Caco-2 (cell line): ENCODE data around the gene SCARB2. TPM values are rescaled to one million over a fixed set of nuclear protein-coding genes. Genes with fewer than 3 reads are reported as not detected.

Source experiments
- BruUV-seq: library from RNA; stranded (reverse); fragments of 400-500 nt; replicated peaks from 2 replicates; lab custom pipeline; 2021; lab: Mats Ljungman, UMichigan
- CTCF ChIA-PET: fragments of 300-600 bp; sonication (Branson Sonifier 250); formaldehyde crosslinking; loops from one replicate; lab custom pipeline; 2022; ENCODE audit warnings: antibody characterized with exemption; lab: Charles Lee
- POLR2A ChIA-PET: fragments of 300-600 bp; sonication (Branson Sonifier 250); formaldehyde crosslinking; loops from one replicate; lab custom pipeline; 2022; ENCODE audit warnings: antibody characterized with exemption; lab: Charles Lee
- DNase-seq, 2 experiments: peaks; one replicate each; pipeline versions ENCODE4 v3.0.0 to v3.0.0-alpha.2; 2020 to 2022
- H3K27me3 ChIP-seq: replicated peaks from 2 replicates; pipeline ENCODE4 v1.6.0; 2011; ENCODE audit warnings: low read length; ENCODE audit not compliant: control insufficient read depth, insufficient read depth
- H3K36me3 ChIP-seq: 2 replicates; pipeline ENCODE4 v1.5.1; 2011; ENCODE audit warnings: low read length; ENCODE audit not compliant: control insufficient read depth, insufficient read depth
- H3K4me1 ChIP-seq: fragments of 250-450 bp; sonication (Bioruptor Pico); 2 replicates; pipeline ENCODE4 v1.5.1; 2020; ENCODE audit warnings: mild to moderate bottlenecking
- H3K4me3 ChIP-seq: 2 replicates; pipeline ENCODE4 v1.5.1; 2011; ENCODE audit warnings: low read depth, mild to moderate bottlenecking, control low read depth, low read length
- H3K9me3 ChIP-seq: fragments of 250-450 bp; sonication (Bioruptor Pico); 2 replicates; pipeline ENCODE4 v1.5.1; 2020; ENCODE audit warnings: mild to moderate bottlenecking, moderate library complexity
- H3K27ac Mint-ChIP-seq: one replicate; pipeline ENCODE4 v1.8.0; 2022; ENCODE audit warnings: mixed read lengths; ENCODE audit not compliant: unreplicated experiment
- H3K27me3 Mint-ChIP-seq: one replicate; pipeline ENCODE4 v1.8.0; 2022; ENCODE audit warnings: mixed read lengths; ENCODE audit not compliant: insufficient read depth, unreplicated experiment
- H3K36me3 Mint-ChIP-seq: one replicate; pipeline ENCODE4 v1.8.0; 2022; ENCODE audit warnings: mild to moderate bottlenecking, mixed read lengths; ENCODE audit not compliant: insufficient read depth, unreplicated experiment
- H3K4me1 Mint-ChIP-seq: one replicate; pipeline ENCODE4 v1.8.0; 2022; ENCODE audit warnings: low read depth, mixed read lengths; ENCODE audit not compliant: unreplicated experiment
- H3K4me3 Mint-ChIP-seq: one replicate; pipeline ENCODE4 v1.8.0; 2022; ENCODE audit warnings: mild to moderate bottlenecking, moderate library complexity, mixed read lengths; ENCODE audit not compliant: unreplicated experiment
- H3K9me3 Mint-ChIP-seq: one replicate; pipeline ENCODE4 v1.8.0; 2022; ENCODE audit warnings: mixed read lengths; ENCODE audit not compliant: unreplicated experiment
- CTCF ChIP-seq, 2 experiments: fragments of 200-600 bp in 1 of 2; IDR thresholded peaks; 1 replicate in 1 of 2; 2 replicates in 1 of 2; pipeline versions ENCODE4 v1.5.1 to v1.8.0; 2011 to 2022; ENCODE audit warnings: antibody characterized with exemption in 1 of 2, control low read depth in 1 of 2, inconsistent platforms in 1 of 2, low read depth in 1 of 2, low read length in 1 of 2, mild to moderate bottlenecking in 1 of 2, moderate library complexity in 1 of 2; ENCODE audit not compliant: insufficient read depth in 1 of 2, severe bottlenecking in 1 of 2, unreplicated experiment in 1 of 2
- intact Hi-C: fragments of 100-400 bp; cut with micrococcal nuclease; formaldehyde crosslinking; loops from one replicate; pipeline ENCODE4 v1.10.0; 2022; ENCODE audit not compliant: unreplicated experiment
- total RNA-seq: library from RNA; stranded (reverse); gene quantifications from 2 replicates; pipeline ENCODE4 v1.2.3, GENCODE V29; 2022

The SCARB2 gene
- total RNA-seq, 1 experiment from 2014 or later: 150 TPM

- peak; percentile 80 to 86 for DNase-seq
- H3K27ac Mint-ChIP-seq: no peak overlapping the region
- no peaks in the 10 kb centered on the region for H3K27me3 Mint-ChIP-seq
- no peaks in the 10 kb centered on the region for H3K9me3 Mint-ChIP-seq
- intact Hi-C loops: loop anchor here (1.0 kb wide), 6 partner anchors 34 to 247 kb away; partner anchors contain the start of genes FAM47E, SCARB2 and STBD1
- Histone ChIP-seq H3K9me3 (no peaks in the 10 kb centered on the region), H3K4me3 (no peak overlapping the region), H3K27me3 (no peaks in the 10 kb centered on the region), H3K4me1 (no peaks in the 10 kb centered on the region), H3K36me3 (peaks cover 1% of the 10 kb centered on the region; the same call in 1 of the 2 replicates)
- H3K4me3 Mint-ChIP-seq: no peak overlapping the region
- BruUV-seq: no TSS peak
- ChIA-PET POLR2A (no interaction called here), CTCF (interaction anchor here (0.5 to 1.9 kb wide), 17 partner anchors 9 to 711 kb away, joined by 3 to 18 read pairs (median 4); partner anchors contain the start of genes CCDC158, FAM47E and NUP54)
- H3K36me3 Mint-ChIP-seq: peaks cover 28% of the 10 kb centered on the region
- H3K4me1 Mint-ChIP-seq: no peaks in the 10 kb centered on the region
- TF ChIP-seq CTCF (IDR thresholded peaks at IDR 0.05; ENCODE audit: insufficient read depth in 1 of 2, low read depth in 1 of 2, low read length in 1 of 2, severe bottlenecking in 1 of 2, unreplicated experiment in 1 of 2): peak; percentile 82 to 86
Observed at GRCh38 chr4:76179398-76180318, 34.0 kb downstream of the SCARB2 start.

GRCh38 chr4:76178296-76178695 is 35.3 kb downstream of the SCARB2 start:
- no peaks in the 10 kb centered on the region for H3K4me1 ChIP-seq
- Mint-ChIP-seq H3K4me3 (no peak overlapping the region), H3K9me3 (no peaks in the 10 kb centered on the region), H3K27ac (no peak overlapping the region), H3K4me1 (no peaks in the 10 kb centered on the region), H3K36me3 (peaks cover 41% of the 10 kb centered on the region), H3K27me3 (no peaks in the 10 kb centered on the region)
- ChIA-PET CTCF (no interaction called here), POLR2A (no interaction called here)
- intact Hi-C loops: no loop called here
- no peak overlapping the region for H3K4me3 ChIP-seq
- no TSS peak for BruUV-seq
- no peaks in the 10 kb centered on the region for H3K27me3 ChIP-seq
- TF ChIP-seq CTCF (IDR thresholded peaks at IDR 0.05; ENCODE audit: insufficient read depth in 1 of 2, low read depth in 1 of 2, low read length in 1 of 2, severe bottlenecking in 1 of 2, unreplicated experiment in 1 of 2): no peak
- no peaks in the 10 kb centered on the region for H3K9me3 ChIP-seq
- DNase-seq: no peak
- H3K36me3 ChIP-seq: peaks cover 1% of the 10 kb centered on the region; the same call in 1 of the 2 replicates

GRCh38 chr4:76177709-76178108 is 35.9 kb downstream of the SCARB2 start:
- peaks cover 1% of the 10 kb centered on the region; the same call in 1 of the 2 replicates for H3K36me3 ChIP-seq
- TF ChIP-seq CTCF (IDR thresholded peaks at IDR 0.05; ENCODE audit: insufficient read depth in 1 of 2, low read depth in 1 of 2, low read length in 1 of 2, severe bottlenecking in 1 of 2, unreplicated experiment in 1 of 2): no peak
- ChIA-PET POLR2A (no interaction called here), CTCF (interaction anchor here (0.7 kb wide), 1 partner anchor 80 kb away, joined by 3 read pairs; no protein-coding TSS in a partner anchor)
- no peaks in the 10 kb centered on the region for H3K4me1 ChIP-seq
- no peak overlapping the region for H3K4me3 Mint-ChIP-seq
- no peaks in the 10 kb centered on the region for H3K27me3 ChIP-seq
- no peaks in the 10 kb centered on the region for H3K9me3 Mint-ChIP-seq
- no peaks in the 10 kb centered on the region for H3K9me3 ChIP-seq
- no peaks in the 10 kb centered on the region for H3K4me1 Mint-ChIP-seq
- no peak overlapping the region for H3K4me3 ChIP-seq
- peaks cover 47% of the 10 kb centered on the region for H3K36me3 Mint-ChIP-seq
- intact Hi-C loops: no loop called here
- no peaks in the 10 kb centered on the region for H3K27me3 Mint-ChIP-seq
- BruUV-seq: no TSS peak
- H3K27ac Mint-ChIP-seq: no peak overlapping the region
- no peak for DNase-seq
